Uterus (tissue), 4 donors: ENCODE results near the gene ACSF2. TPM values are rescaled to one million over a fixed set of nuclear protein-coding genes. Genes with fewer than 3 reads are reported as not detected.

Source experiments
- DNase-seq, 2 donors: peaks; one replicate each; pipeline ENCODE4 v3.0.0-alpha.2; 2019 to 2020
- H3K27ac ChIP-seq, 2 donors: fragments of 200-600 bp; sonication (generic); 1 replicate in 1 of 2; 2 replicates in 1 of 2; pipeline ENCODE4 v1.5.1; 2016 to 2018
- H3K27me3 ChIP-seq, 2 donors: fragments of 200-600 bp; sonication (generic); one replicate each; pipeline ENCODE4 v1.5.1; 2018 to 2019; ENCODE audit warnings: control low read depth in 1 of 2
- H3K36me3 ChIP-seq, 2 donors: fragments of 200-600 bp; sonication (generic); one replicate each; pipeline ENCODE4 v1.5.1; 2019; ENCODE audit warnings: control low read depth in 1 of 2
- H3K4me1 ChIP-seq, 2 donors: fragments of 200-600 bp; sonication (generic); one replicate each; pipeline ENCODE4 v1.5.1; 2018 to 2019; ENCODE audit warnings: control low read depth in 1 of 2
- H3K4me3 ChIP-seq, 2 donors: fragments of 200-600 bp; sonication (generic); 1 replicate in 1 of 2; 2 replicates in 1 of 2; pipeline ENCODE4 v1.5.1; 2018 to 2019; ENCODE audit warnings: mild to moderate bottlenecking in 1 of 2
- H3K9me3 ChIP-seq, 2 donors: fragments of 200-600 bp; sonication (generic); one replicate each; pipeline ENCODE4 v1.5.1; 2019; ENCODE audit warnings: control low read depth in 1 of 2
- CTCF ChIP-seq, 4 experiments: fragments of 200-600 bp in 2 of 4; fragments of 450-650 bp in 2 of 4; sonication (generic) in 2 of 4; IDR thresholded peaks; one replicate each; pipeline ENCODE4 v1.5.1; 2016 to 2019; ENCODE audit warnings: antibody characterized with exemption in 4 of 4, mild to moderate bottlenecking in 2 of 4, moderate library complexity in 1 of 4
- POLR2A ChIP-seq, 2 donors: fragments of 450-650 bp; IDR thresholded peaks; one replicate each; pipeline ENCODE4 v1.6.1; 2016; ENCODE audit warnings: antibody characterized with exemption in 2 of 2, mild to moderate bottlenecking in 1 of 2, moderate library complexity in 1 of 2
- intact Hi-C: fragments of 100-400 bp; cut with DNase I; formaldehyde crosslinking; loops from one replicate; pipeline ENCODE4 v1.15.1; 2023; ENCODE audit warnings: low total_unique reads
- total RNA-seq, 4 donors: library from RNA; depleted of rRNA in 3 of 4; stranded (reverse); fragments of >200 nt in 3 of 4; gene quantifications; one replicate each; pipeline versions ENCODE4 v1.1.0 to v1.2.4, GENCODE V29; 2014 to 2023
- donor health status: DM: yes; HTN: yes; CAD: no.

Gene ACSF2
- total RNA-seq, 4 donors from 2014 or later, result 16.7 to 60.6 (median 45.7) TPM

GRCh38 chr17:50461550-50462132 is 35.6 kb downstream of the ACSF2 start:
- no peak overlapping the region for H3K27ac ChIP-seq
- H3K4me1 ChIP-seq, result no peaks in the 10 kb centered on the region
- H3K4me3 ChIP-seq, result no peak overlapping the region
- no peaks in the 10 kb centered on the region for H3K27me3 ChIP-seq
- DNase-seq, result no peak
- no peaks in the 10 kb centered on the region for H3K36me3 ChIP-seq
- intact Hi-C loops, result no loop called here
- no peaks in the 10 kb centered on the region for H3K9me3 ChIP-seq
- TF ChIP-seq POLR2A (IDR thresholded peaks at IDR 0.05), result no peak
- TF ChIP-seq CTCF (IDR thresholded peaks at IDR 0.05), result no peak

GRCh38 chr17:50462446-50462845 is 36.4 kb downstream of the ACSF2 start:
- no peak for DNase-seq
- Histone ChIP-seq H3K9me3 (no peaks in the 10 kb centered on the region), H3K4me1 (no peaks in the 10 kb centered on the region), H3K27me3 (no peaks in the 10 kb centered on the region), H3K27ac (no peak overlapping the region), H3K36me3 (no peaks in the 10 kb centered on the region), H3K4me3 (no peak overlapping the region)
- intact Hi-C loops, result no loop called here
- TF ChIP-seq CTCF (IDR thresholded peaks at IDR 0.05) (no peak), POLR2A (IDR thresholded peaks at IDR 0.05) (no peak)

- Histone ChIP-seq H3K4me3 (no peak overlapping the region), H3K27ac (no peak overlapping the region), H3K36me3 (no peaks in the 10 kb centered on the region), H3K9me3 (no peaks in the 10 kb centered on the region), H3K27me3 (no peaks in the 10 kb centered on the region), H3K4me1 (peaks cover 0 to 10% of the 10 kb centered on the region in 2 donors)
- TF ChIP-seq CTCF (IDR thresholded peaks at IDR 0.05), result no peak
- no peak for TF ChIP-seq POLR2A (IDR thresholded peaks at IDR 0.05)
- intact Hi-C loops, result no loop called here
- DNase-seq, result no peak
Measured at GRCh38 chr17:50464121-50464520, 38.1 kb downstream of the ACSF2 start.

GRCh38 chr17:50464736-50465135 is 38.7 kb downstream of the ACSF2 start:
- Histone ChIP-seq H3K27ac (no peak overlapping the region), H3K4me3 (no peak overlapping the region), H3K36me3 (no peaks in the 10 kb centered on the region), H3K27me3 (no peaks in the 10 kb centered on the region), H3K4me1 (peaks cover 0 to 15% of the 10 kb centered on the region in 2 donors), H3K9me3 (no peaks in the 10 kb centered on the region)
- no peak for DNase-seq
- intact Hi-C loops, result no loop called here
- no peak for TF ChIP-seq POLR2A (IDR thresholded peaks at IDR 0.05)
- no peak for TF ChIP-seq CTCF (IDR thresholded peaks at IDR 0.05)

GRCh38 chr17:50465171-50465570 is 39.2 kb downstream of the ACSF2 start:
- Histone ChIP-seq H3K27ac (no peak overlapping the region), H3K9me3 (no peaks in the 10 kb centered on the region), H3K36me3 (no peaks in the 10 kb centered on the region), H3K4me1 (peaks cover 0 to 15% of the 10 kb centered on the region in 2 donors), H3K4me3 (no peak overlapping the region), H3K27me3 (no peaks in the 10 kb centered on the region)
- DNase-seq, result no peak
- intact Hi-C loops, result no loop called here
- TF ChIP-seq POLR2A (IDR thresholded peaks at IDR 0.05), result no peak

- Histone ChIP-seq H3K27me3 (no peaks in the 10 kb centered on the region), H3K9me3 (no peaks in the 10 kb centered on the region), H3K4me3 (no peak overlapping the region), H3K4me1 (peaks cover 0 to 15% of the 10 kb centered on the region in 2 donors), H3K36me3 (no peaks in the 10 kb centered on the region), H3K27ac (no peak overlapping the region)
- no peak for DNase-seq
- intact Hi-C loops, result no loop called here
- TF ChIP-seq POLR2A (IDR thresholded peaks at IDR 0.05) (no peak), CTCF (IDR thresholded peaks at IDR 0.05) (no peak)
Measured at GRCh38 chr17:50465635-50466034, 39.6 kb downstream of the ACSF2 start.
